Erythroblast (primary cell): ENCODE measurements around the gene HIGD1C.

ENCODE experiments used
- GATA1 ChIP-seq: IDR thresholded peaks from 2 replicates; pipeline ENCODE4 v1.6.1; 2011; ENCODE audit warnings: low read depth, mild to moderate bottlenecking, control low read depth, low read length, moderate library complexity
- POLR2A ChIP-seq: IDR thresholded peaks from 2 replicates; pipeline ENCODE4 v1.6.1; 2011; ENCODE audit warnings: mild to moderate bottlenecking, low read length

DNA sequence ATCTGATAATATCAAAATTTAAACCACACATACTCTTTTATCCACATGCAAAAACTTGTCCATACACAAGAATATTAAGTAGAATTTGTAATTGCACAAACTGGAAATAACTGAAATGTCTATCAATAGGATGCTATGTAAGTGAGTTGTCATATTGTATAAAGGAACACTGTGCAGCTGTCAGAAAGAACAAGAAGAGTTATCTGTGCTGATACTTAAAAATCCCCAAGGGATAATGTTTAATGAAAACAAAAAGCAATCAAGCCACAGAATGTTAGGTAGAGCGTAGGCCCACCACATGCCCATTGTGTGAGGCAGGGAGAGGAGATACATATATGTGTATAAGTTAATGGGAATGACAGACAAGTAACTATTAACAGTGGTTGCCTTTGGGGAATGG is 25.9 kb upstream of the HIGD1C start:
- TF ChIP-seq POLR2A = no peak
- no peak for TF ChIP-seq GATA1
